Lower leg skin (tissue), 3 donors: ENCODE measurements around the gene TMEM132A.

Experiments used
- CTCF ChIP-seq, 3 donors: fragments of 450-650 bp; IDR thresholded peaks; one replicate each; pipeline ENCODE4 v1.5.1; 2016; ENCODE audit warnings: antibody characterized with exemption in 3 of 3, mild to moderate bottlenecking in 3 of 3, moderate library complexity in 2 of 3
- POLR2A ChIP-seq, 2 donors: fragments of 450-650 bp; IDR thresholded peaks; one replicate each; pipeline ENCODE4 v1.6.1; 2016 to 2017; ENCODE audit warnings: antibody characterized with exemption in 2 of 2, mild to moderate bottlenecking in 1 of 2, moderate library complexity in 1 of 2

GRCh38 chr11:60918251-60918938 lies 5.9 kb upstream of the TMEM132A start:
- TF ChIP-seq CTCF (IDR thresholded peaks at IDR 0.05) (no peak), POLR2A (IDR thresholded peaks at IDR 0.05) (no peak)
